Measurements from ENCODE around the gene STRC. TPM values are rescaled to one million over a fixed set of nuclear protein-coding genes. Genes with fewer than 3 reads are reported as not detected.
"Not testable (repeated sequence)": the region's sequence is repeated elsewhere in the genome, so short reads cannot be mapped to it uniquely, and the experiment has no call there.

The STRC gene
- total RNA-seq = 2.1 to 2.9 TPM (median 2.7 TPM) in 3 replicates

DNA sequence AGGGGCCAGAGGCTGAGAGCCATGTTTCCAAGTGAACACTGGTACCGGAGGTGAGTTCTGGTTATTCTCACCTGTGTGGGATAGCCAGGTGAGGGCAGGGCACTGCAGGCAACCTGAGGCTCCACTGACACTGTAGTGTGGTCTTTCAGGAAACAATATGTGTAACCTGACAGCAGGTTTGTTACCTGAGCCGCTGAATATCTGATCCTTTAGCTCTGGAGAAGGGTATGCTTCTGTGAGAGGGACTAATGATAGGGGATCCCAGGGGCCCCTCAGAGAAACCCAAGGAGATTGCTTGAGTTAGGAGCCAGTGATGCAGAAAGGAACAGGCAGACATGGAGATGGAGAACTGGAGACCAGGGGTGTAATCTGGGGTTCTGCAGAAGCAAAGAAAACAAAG is at the start of gene STRC:
Gene STRC, minus strand, starts transcription at position 101 of the 400 bp plus-strand sequence. Its CDS starts 78 bp downstream, at position 23.
- DNase-seq (ENCODE audit: low spot score in 2 of 2, unreplicated experiment in 2 of 2); H3K9me3 Mint-ChIP-seq; H3K27ac Mint-ChIP-seq: not testable (repeated sequence)

DNA sequence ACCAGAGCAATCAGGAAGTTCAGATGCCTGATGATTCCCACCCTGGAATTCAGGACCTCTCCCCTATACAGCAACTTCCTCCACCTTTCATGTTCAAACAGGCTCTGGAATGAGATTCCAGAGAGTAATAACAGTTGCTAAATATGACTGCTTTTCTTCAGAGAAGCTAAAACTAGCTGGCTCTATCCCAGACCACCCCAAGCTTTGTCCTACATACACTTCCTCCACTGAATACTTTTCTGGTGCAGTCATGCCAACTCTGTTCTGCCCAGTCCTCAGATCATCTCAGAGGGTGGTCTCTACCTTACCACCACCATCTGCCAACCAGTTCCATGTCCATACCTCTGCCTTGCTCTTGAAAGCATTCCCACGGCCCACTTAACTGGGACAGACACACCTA is 47.6 kb upstream of the STRC start:
- not testable (repeated sequence) for H3K4me1 Mint-ChIP-seq; H3K36me3 Mint-ChIP-seq; H3K27ac Mint-ChIP-seq; H3K27me3 Mint-ChIP-seq (ENCODE audit: low read depth); DNase-seq (ENCODE audit: low spot score in 2 of 2, unreplicated experiment in 2 of 2); H3K4me3 Mint-ChIP-seq; H3K9me3 Mint-ChIP-seq

More for the DNA sequence above, at the start of gene STRC:
- H3K4me3 Mint-ChIP-seq; H3K27me3 Mint-ChIP-seq (ENCODE audit: low read depth); H3K4me1 Mint-ChIP-seq; H3K36me3 Mint-ChIP-seq: not testable (repeated sequence)

DNA sequence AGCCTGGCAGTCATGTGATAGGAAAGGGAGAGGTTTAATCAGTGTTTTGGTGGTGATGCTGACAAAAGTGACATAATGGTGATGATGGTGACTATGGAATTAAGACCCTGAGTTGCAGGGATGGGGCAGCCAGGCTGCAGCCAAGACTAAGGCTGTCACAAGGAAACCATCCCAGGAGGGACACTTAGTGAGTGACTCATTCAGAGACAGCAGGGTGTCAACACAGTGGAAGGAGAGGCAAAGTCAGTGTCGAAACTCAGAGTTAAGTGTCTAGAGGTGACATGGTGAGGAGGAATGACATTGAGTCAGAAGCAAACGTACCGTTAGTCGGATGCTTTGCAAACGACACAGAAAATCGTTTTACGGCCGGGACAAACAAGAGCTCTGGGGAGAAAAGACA is 44.7 kb upstream of the STRC start:
- H3K36me3 Mint-ChIP-seq; H3K4me3 Mint-ChIP-seq; H3K27ac Mint-ChIP-seq; H3K27me3 Mint-ChIP-seq (ENCODE audit: low read depth); H3K9me3 Mint-ChIP-seq; H3K4me1 Mint-ChIP-seq; DNase-seq (ENCODE audit: low spot score in 2 of 2, unreplicated experiment in 2 of 2): not testable (repeated sequence)

DNA sequence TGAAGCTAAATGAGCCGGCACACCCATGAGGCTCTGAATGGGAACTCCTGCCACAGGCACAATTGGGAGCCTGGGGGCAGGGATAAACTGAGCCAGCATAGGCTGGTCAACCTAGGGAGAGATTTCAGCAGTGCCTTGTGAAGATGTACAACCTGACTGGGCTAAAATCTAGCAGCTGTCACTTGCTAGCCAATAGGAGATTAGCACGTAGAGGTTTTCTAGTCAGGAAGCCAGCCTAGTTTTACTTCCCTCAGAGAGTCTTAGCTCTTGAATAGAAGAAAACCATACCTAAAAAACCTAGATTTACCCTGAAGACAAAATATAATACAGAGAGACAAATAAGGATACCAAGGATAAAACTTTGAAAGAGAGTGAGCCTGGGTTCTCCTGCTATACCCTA is 43.7 kb upstream of the STRC start:
- not testable (repeated sequence) for H3K4me1 Mint-ChIP-seq; H3K9me3 Mint-ChIP-seq; H3K27ac Mint-ChIP-seq; H3K27me3 Mint-ChIP-seq (ENCODE audit: low read depth); H3K36me3 Mint-ChIP-seq; H3K4me3 Mint-ChIP-seq; DNase-seq (ENCODE audit: low spot score in 2 of 2, unreplicated experiment in 2 of 2)

DNA sequence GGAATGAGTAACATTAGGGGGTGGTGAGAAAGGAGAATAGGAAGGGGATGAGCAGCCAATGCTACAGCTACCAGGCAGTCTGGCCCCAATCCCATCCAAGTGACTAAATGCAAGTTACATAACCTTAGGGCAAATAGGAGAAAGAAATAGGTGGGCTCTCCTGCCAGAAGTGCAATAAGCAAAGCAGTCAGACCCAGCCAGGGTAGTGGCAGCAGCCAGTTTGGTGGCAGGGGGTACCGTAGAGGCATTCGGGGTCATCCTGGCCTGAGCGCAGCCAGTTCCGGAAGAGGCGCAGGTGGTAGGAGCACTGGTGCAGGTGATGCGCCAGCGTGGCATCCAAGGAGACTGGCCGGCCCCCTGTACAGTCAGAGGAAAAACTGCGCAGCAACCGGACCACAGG is 41.1 kb upstream of the STRC start:
- H3K27me3 Mint-ChIP-seq (ENCODE audit: low read depth); H3K4me1 Mint-ChIP-seq; H3K36me3 Mint-ChIP-seq; H3K4me3 Mint-ChIP-seq; DNase-seq (ENCODE audit: low spot score in 2 of 2, unreplicated experiment in 2 of 2); H3K27ac Mint-ChIP-seq; H3K9me3 Mint-ChIP-seq: not testable (repeated sequence)

DNA sequence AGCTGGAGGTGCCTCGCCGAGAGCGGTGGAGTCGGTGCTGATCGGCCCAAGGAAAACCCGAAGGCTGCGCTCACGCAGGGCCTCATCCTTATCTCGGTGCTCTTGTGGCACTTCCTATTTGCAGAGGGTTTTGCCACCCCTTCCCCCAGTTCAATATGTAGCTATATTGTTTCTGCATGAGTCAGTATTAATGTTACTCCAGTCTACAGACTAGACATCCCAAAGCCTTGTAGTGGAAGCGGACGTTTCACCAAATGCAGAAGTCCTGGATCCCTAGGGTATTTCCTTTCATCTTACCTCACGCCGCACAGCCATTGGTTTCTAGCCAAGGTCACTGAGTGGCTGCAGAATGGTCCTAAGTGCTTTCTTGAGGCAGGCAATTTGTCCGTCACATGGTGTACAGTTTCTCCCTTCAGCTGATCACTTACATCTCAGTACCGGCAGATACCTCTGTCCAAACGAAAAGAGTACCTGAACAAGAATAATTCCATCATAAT is 30.9 kb upstream of the STRC start:
- H3K4me3 Mint-ChIP-seq; H3K4me1 Mint-ChIP-seq; H3K27me3 Mint-ChIP-seq (ENCODE audit: low read depth); H3K9me3 Mint-ChIP-seq; H3K27ac Mint-ChIP-seq; DNase-seq (ENCODE audit: low spot score in 2 of 2, unreplicated experiment in 2 of 2): not testable (repeated sequence)
- H3K36me3 Mint-ChIP-seq = peaks cover 24% of the 10 kb centered on the region

DNA sequence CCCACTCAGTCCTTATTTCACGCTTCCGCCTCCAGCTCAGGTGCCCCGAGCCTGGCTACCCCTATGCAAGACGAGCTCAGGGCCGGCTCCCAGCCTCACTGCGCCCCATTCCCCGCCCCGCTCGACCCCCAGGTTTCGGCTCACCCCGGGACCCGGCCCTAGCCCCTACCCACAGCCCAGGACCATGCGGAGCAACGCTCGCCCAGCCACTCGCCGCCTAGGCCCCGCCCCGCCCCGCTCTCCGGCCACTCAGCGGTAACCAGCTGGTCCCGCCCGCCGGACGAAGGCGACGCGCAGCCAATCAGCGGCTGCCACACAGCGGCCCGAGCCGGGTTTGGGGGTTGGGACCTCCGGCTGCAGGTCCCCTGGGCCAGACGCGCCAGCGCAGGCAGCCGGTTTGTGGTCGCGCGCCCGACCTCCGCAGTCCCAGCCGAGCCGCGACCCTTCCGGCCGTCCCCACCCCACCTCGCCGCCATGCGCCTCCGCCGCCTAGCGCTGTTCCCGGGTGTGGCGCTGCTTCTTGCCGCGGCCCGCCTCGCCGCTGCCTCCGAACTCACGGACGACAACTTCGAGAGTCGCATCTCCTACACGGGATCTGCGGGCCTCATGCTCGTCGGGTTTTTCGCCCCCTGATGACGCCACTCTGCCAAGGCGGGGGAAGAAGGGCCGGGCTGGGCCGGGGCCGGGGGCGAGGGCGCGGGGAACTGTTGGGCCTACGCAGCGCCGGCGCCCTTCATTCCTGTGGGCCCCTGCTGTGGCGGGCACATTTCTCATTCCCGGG is 30.2 kb upstream of the STRC start, which contains the start of gene CATSPER2:
Gene CATSPER2, minus strand, starts transcription at position 196 of the 781 bp plus-strand sequence. CDS start 783 bp downstream, outside the sequence.
- no peak for DNase-seq (ENCODE audit: low spot score in 2 of 2, unreplicated experiment in 2 of 2)
- Mint-ChIP-seq H3K27me3 (ENCODE audit: low read depth) (no peaks in the 10 kb centered on the region), H3K9me3 (peaks cover 5% of the 10 kb centered on the region), H3K4me3 (no peak within 1 kb of the TSS), H3K27ac (no peak within 1 kb of the TSS), H3K36me3 (peaks cover 22% of the 10 kb centered on the region), H3K4me1 (no peaks in the 10 kb centered on the region)
- TF ChIP-seq, protein P1, sequence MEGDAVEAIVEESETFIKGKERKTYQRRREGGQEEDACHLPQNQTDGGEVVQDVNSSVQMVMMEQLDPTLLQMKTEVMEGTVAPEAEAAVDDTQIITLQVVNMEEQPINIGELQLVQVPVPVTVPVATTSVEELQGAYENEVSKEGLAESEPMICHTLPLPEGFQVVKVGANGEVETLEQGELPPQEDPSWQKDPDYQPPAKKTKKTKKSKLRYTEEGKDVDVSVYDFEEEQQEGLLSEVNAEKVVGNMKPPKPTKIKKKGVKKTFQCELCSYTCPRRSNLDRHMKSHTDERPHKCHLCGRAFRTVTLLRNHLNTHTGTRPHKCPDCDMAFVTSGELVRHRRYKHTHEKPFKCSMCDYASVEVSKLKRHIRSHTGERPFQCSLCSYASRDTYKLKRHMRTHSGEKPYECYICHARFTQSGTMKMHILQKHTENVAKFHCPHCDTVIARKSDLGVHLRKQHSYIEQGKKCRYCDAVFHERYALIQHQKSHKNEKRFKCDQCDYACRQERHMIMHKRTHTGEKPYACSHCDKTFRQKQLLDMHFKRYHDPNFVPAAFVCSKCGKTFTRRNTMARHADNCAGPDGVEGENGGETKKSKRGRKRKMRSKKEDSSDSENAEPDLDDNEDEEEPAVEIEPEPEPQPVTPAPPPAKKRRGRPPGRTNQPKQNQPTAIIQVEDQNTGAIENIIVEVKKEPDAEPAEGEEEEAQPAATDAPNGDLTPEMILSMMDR (IDR thresholded peaks at IDR 0.05; ENCODE audit: unreplicated experiment) = no peak

DNA sequence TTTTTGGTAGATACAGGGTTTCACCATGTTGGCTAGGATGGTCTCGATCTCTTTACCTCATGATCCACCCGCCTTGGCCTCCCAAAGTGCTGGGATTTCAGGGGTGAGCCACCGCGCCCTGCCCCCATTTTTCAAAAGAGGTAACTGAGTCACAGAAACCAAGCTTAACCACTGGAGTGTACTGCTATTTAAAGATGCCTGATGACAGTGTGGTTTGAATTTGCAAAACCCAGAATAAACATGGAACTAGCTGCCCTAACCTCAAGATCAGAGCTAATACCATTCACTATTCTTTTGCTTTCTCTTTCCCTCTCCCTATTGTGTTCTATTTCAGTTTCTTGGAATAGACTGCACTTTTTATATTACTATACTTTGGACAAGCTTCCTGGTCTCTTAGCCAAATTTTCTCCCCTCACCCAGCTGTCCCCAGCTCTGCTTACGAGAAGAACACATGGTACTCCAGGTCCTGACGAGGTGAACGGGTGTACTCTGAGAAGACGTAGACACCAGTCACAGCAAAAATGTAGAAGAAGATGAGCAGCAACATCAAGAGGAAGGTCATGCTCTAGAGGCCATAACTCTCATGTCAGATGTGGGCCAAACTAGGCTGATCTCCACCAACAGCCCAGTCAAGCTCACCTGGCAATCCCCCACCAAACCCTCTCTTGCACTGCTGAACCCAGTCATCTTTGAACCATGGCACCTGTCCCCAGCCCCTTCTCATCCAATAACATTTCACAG is 20.0 kb upstream of the STRC start:
- H3K4me1 Mint-ChIP-seq, H3K36me3 Mint-ChIP-seq: not testable (repeated sequence)

DNA sequence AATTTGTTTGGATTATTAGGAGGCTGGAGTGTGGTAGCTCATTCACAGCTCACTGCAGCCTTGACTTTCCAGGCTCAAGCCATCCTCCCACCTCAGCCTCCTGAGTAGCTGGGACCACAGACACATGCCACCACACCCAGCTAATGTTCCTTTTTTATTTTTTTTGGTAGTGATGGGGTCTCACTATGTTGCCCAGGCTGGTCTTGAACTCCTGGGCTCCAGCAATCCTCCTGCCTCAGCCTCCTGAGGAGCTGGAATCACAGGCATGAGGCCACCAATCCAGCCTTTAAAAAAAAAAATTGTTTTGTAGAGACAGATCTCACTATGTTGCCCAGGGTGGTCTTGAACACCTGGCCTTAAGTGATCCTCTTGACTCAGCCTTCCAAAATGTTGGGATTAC is 8.3 kb upstream of the STRC start:
- H3K9me3 Mint-ChIP-seq; H3K4me1 Mint-ChIP-seq; H3K27ac Mint-ChIP-seq; H3K36me3 Mint-ChIP-seq; H3K4me3 Mint-ChIP-seq; DNase-seq (ENCODE audit: low spot score in 2 of 2, unreplicated experiment in 2 of 2); H3K27me3 Mint-ChIP-seq (ENCODE audit: low read depth): not testable (repeated sequence)

More for the DNA sequence above, 20.0 kb upstream of the STRC start:
- H3K4me3 Mint-ChIP-seq; DNase-seq (ENCODE audit: low spot score in 2 of 2, unreplicated experiment in 2 of 2); H3K27ac Mint-ChIP-seq; H3K27me3 Mint-ChIP-seq (ENCODE audit: low read depth); H3K9me3 Mint-ChIP-seq: not testable (repeated sequence)

All from mesothelial cell of epicardium (in vitro differentiated cells).